IMR-90 (cell line): Measurements from ENCODE around the gene ALB. TPM values are rescaled to one million over a fixed set of nuclear protein-coding genes. Genes with fewer than 3 reads are reported as not detected.

Source experiments
- ATAC-seq: fragments of 200-7000 bp; cut with Tn5 transposase; 2 replicates; pipeline ENCODE4 v1.9.1; 2020; ENCODE audit warnings: low read depth, mild to moderate bottlenecking, moderate library complexity
- BruUV-seq: library from RNA; stranded (reverse); fragments of 400-500 nt; replicated peaks from 2 replicates; lab custom pipeline; 2021; lab: Mats Ljungman, UMichigan
- CTCF ChIA-PET: fragments of 300-600 bp; formaldehyde crosslinking; extraction: SDS; loops from one replicate; lab custom pipeline; 2021; ENCODE audit warnings: antibody characterized with exemption; lab: Yijun Ruan, JAX
- POLR2A ChIA-PET: fragments of 300-600 bp; sonication (Branson Sonifier 250); formaldehyde crosslinking; loops from one replicate; lab custom pipeline; 2022; ENCODE audit warnings: antibody characterized with exemption; ENCODE audit not compliant: unreplicated experiment; lab: Charles Lee
- DNase-seq: peaks from one replicate; pipeline ENCODE4 v3.0.0; 2013
- H2AFZ ChIP-seq: replicated peaks from 2 replicates; pipeline ENCODE3; 2013; ENCODE audit warnings: low read length, mild to moderate bottlenecking; ENCODE audit not compliant: poor library complexity
- H2AK5ac ChIP-seq: 2 replicates; pipeline ENCODE4 v1.6.1; 2013; ENCODE audit warnings: low read depth, low read length, inconsistent platforms
- H2AK9ac ChIP-seq: replicated peaks from 2 replicates; pipeline ENCODE3; 2013; ENCODE audit warnings: mild to moderate bottlenecking, low read depth, low read length, moderate library complexity; ENCODE audit not compliant: poor library complexity
- H2BK120ac ChIP-seq: 2 replicates; pipeline ENCODE4 v1.6.1; 2013; ENCODE audit warnings: low read depth, low read length, inconsistent platforms
- H2BK15ac ChIP-seq: 3 replicates; pipeline ENCODE4 v1.6.1; 2013; ENCODE audit warnings: low read depth, low read length, inconsistent platforms
- H2BK20ac ChIP-seq: 2 replicates; pipeline ENCODE4 v1.6.1; 2013; ENCODE audit warnings: low read depth, mild to moderate bottlenecking, inconsistent platforms, low read length, moderate library complexity
- H2BK5ac ChIP-seq: 2 replicates; pipeline ENCODE4 v1.6.1; 2013; ENCODE audit warnings: mild to moderate bottlenecking, low read depth, low read length, inconsistent platforms; ENCODE audit not compliant: poor library complexity, severe bottlenecking
- H3K14ac ChIP-seq: replicated peaks from 2 replicates; pipeline ENCODE4 v1.6.1; 2013; ENCODE audit warnings: low read depth, low read length, inconsistent platforms
- H3K18ac ChIP-seq: 2 replicates; pipeline ENCODE4 v1.6.1; 2013; ENCODE audit warnings: low read depth, low read length, control low read depth
- H3K23ac ChIP-seq: 2 replicates; pipeline ENCODE4 v1.6.1; 2013; ENCODE audit warnings: low read depth, low read length, inconsistent platforms
- H3K27ac ChIP-seq: 2 replicates; pipeline ENCODE4 v1.5.1; 2013; ENCODE audit warnings: mild to moderate bottlenecking, control low read depth, low read length; ENCODE audit not compliant: insufficient read depth
- H3K27me3 ChIP-seq: 2 replicates; pipeline ENCODE4 v1.6.1; 2013; ENCODE audit warnings: low read length; ENCODE audit not compliant: control insufficient read depth, insufficient read depth
- H3K36me3 ChIP-seq: 2 replicates; pipeline ENCODE4 v1.6.1; 2013; ENCODE audit warnings: low read length, mixed read lengths; ENCODE audit not compliant: control insufficient read depth, insufficient read depth
- H3K4ac ChIP-seq: 2 replicates; pipeline ENCODE4 v1.6.1; 2013; ENCODE audit warnings: low read depth, low read length, inconsistent platforms
- H3K4me1 ChIP-seq: 2 replicates; pipeline ENCODE4 v1.6.1; 2013; ENCODE audit warnings: low read length, mixed read lengths; ENCODE audit not compliant: control insufficient read depth, insufficient read depth
- H3K4me2 ChIP-seq: 2 replicates; pipeline ENCODE4 v1.6.1; 2013; ENCODE audit warnings: low read depth, mild to moderate bottlenecking, control low read depth, low read length, moderate library complexity
- H3K4me3 ChIP-seq: 2 replicates; pipeline ENCODE4 v1.5.1; 2013; ENCODE audit warnings: low read depth, mild to moderate bottlenecking, control low read depth, low read length, moderate library complexity; ENCODE audit not compliant: insufficient read depth
- H3K56ac ChIP-seq: 2 replicates; pipeline ENCODE4 v1.6.1; 2013; ENCODE audit warnings: low read length, inconsistent platforms; ENCODE audit not compliant: insufficient read depth; ENCODE audit errors: extremely low read depth
- H3K79me1 ChIP-seq, 2 experiments: 2 replicates each; pipeline ENCODE4 v1.6.1; 2013; ENCODE audit warnings: low read length in 2 of 2, inconsistent platforms in 1 of 2, low read depth in 1 of 2
- H3K9ac ChIP-seq: 2 replicates; pipeline ENCODE4 v1.6.1; 2013; ENCODE audit warnings: low read depth, low read length, control low read depth
- H3K9me1 ChIP-seq: 2 replicates; pipeline ENCODE4 v1.6.1; 2013; ENCODE audit warnings: low read length, inconsistent platforms; ENCODE audit not compliant: insufficient read depth
- H3K9me3 ChIP-seq: 2 replicates; pipeline ENCODE4 v1.6.1; 2013; ENCODE audit warnings: low read length; ENCODE audit not compliant: control insufficient read depth, insufficient read depth
- H4K20me1 ChIP-seq: 2 replicates; pipeline ENCODE4 v1.6.1; 2013; ENCODE audit warnings: low read length, inconsistent platforms; ENCODE audit not compliant: insufficient read depth
- H4K5ac ChIP-seq: 2 replicates; pipeline ENCODE4 v1.6.1; 2013; ENCODE audit warnings: mild to moderate bottlenecking, low read depth, low read length, control low read depth
- H4K8ac ChIP-seq, 2 experiments: 2 replicates each; pipeline ENCODE4 v1.6.1; 2013; ENCODE audit warnings: low read depth in 2 of 2, low read length in 2 of 2, control low read depth in 1 of 2, inconsistent platforms in 1 of 2
- H4K91ac ChIP-seq: 2 replicates; pipeline ENCODE4 v1.6.1; 2013; ENCODE audit warnings: low read depth, low read length, inconsistent platforms; ENCODE audit not compliant: insufficient read depth
- CHD1 ChIP-seq: IDR thresholded peaks from 2 replicates; pipeline ENCODE4 v1.6.1; 2012; ENCODE audit warnings: low read depth, low read length, improper control_type of control experiment
- FOS ChIP-seq: fragments of 150-350 bp; IDR thresholded peaks from 2 replicates; pipeline ENCODE4 v1.6.1; 2016; ENCODE audit warnings: low read depth, low read length
- MAFK ChIP-seq: IDR thresholded peaks from 2 replicates; pipeline ENCODE4 v1.6.1; 2012; ENCODE audit warnings: low read depth, low read length, improper control_type of control experiment
- MXI1 ChIP-seq: IDR thresholded peaks from 2 replicates; pipeline ENCODE4 v1.6.1; 2012; ENCODE audit warnings: low read depth, mild to moderate bottlenecking, low read length, moderate library complexity, borderline replicate concordance
- NFE2L2 ChIP-seq: fragments of 150-350 bp; IDR thresholded peaks from 2 replicates; pipeline ENCODE4 v1.6.1; 2016; ENCODE audit warnings: low read depth, mild to moderate bottlenecking, low read length
- RCOR1 ChIP-seq: IDR thresholded peaks from 2 replicates; pipeline ENCODE4 v1.6.1; 2012; ENCODE audit warnings: mild to moderate bottlenecking, low read length, improper control_type of control experiment; ENCODE audit not compliant: insufficient replicate concordance
- RFX5 ChIP-seq: IDR thresholded peaks from 2 replicates; pipeline ENCODE4 v1.8.0; 2012; ENCODE audit warnings: low read depth, mild to moderate bottlenecking, low read length, moderate library complexity
- dilution Hi-C: fragments of 300-500 bp; cut with HindIII; formaldehyde crosslinking; loops from one replicate; pipeline ENCODE4 v1.14.3; 2018; ENCODE audit warnings: low sequenced_read_pairs; ENCODE audit not compliant: unreplicated experiment
- in situ Hi-C: fragments of 300-500 bp; cut with MboI; formaldehyde crosslinking; loops from 3 replicates; pipeline ENCODE4 v1.14.3; 2019; ENCODE audit warnings: low sequenced_read_pairs, inconsistent platforms, mixed read lengths
- intact Hi-C: fragments of 100-400 bp; cut with micrococcal nuclease; formaldehyde crosslinking; loops from 2 replicates; pipeline ENCODE4 v1.10.0; 2022
- polyA plus RNA-seq, 3 experiments: library from polyadenylated mRNA; depleted of rRNA; stranded (reverse); fragments of >200 nt; gene quantifications; 2 replicates each; pipeline ENCODE4 v1.2.3, GENCODE V29; 2012; ENCODE audit warnings: low replicate concordance in 1 of 3
- total RNA-seq: library from RNA; depleted of rRNA; stranded (reverse); fragments of >200 nt; gene quantifications from 2 replicates; pipeline ENCODE4 v1.2.3, GENCODE V29; 2012

Gene ALB
- total and polyA plus RNA-seq, 2 of the 4 experiments (the other 2 are of a cell fraction): not detected

- ATAC-seq: no peak
- no peaks in the 10 kb centered on the region for H3K36me3 ChIP-seq
- no peak overlapping the region for H3K56ac ChIP-seq
- no peak overlapping the region for H3K4ac ChIP-seq
- no peaks in the 10 kb centered on the region for H4K20me1 ChIP-seq
- dilution Hi-C loops (no loop called here), intact Hi-C loops (no loop called here), in situ Hi-C loops (no loop called here)
- no peaks in the 10 kb centered on the region; the same call in 1 of the 2 replicates for H3K27me3 ChIP-seq
- H3K9me3 ChIP-seq: no peaks in the 10 kb centered on the region
- no peak overlapping the region for H4K8ac ChIP-seq
- H2AFZ ChIP-seq: no peak overlapping the region
- H3K9ac ChIP-seq: no peak overlapping the region
- BruUV-seq: no TSS peak
- POLR2A ChIA-PET: no interaction called here
- no peaks in the 10 kb centered on the region for H3K79me1 ChIP-seq
- no peak overlapping the region for H2BK15ac ChIP-seq
- no peak overlapping the region for H3K23ac ChIP-seq
- no peak overlapping the region for H3K14ac ChIP-seq
- no peaks in the 10 kb centered on the region for H3K4me1 ChIP-seq
- CTCF ChIA-PET: interaction anchor here (1.4 kb wide), 1 partner anchor 9 kb away, joined by 5 read pairs; no protein-coding TSS in a partner anchor
- no peaks in the 10 kb centered on the region for H3K9me1 ChIP-seq
- no peak overlapping the region for H3K4me2 ChIP-seq
- no peak overlapping the region for H3K18ac ChIP-seq
- H4K5ac ChIP-seq: no peak overlapping the region
- H3K27ac ChIP-seq: no peak overlapping the region
- no peak overlapping the region for H4K91ac ChIP-seq
- no peak for DNase-seq
- no peak overlapping the region for H3K4me3 ChIP-seq
- TF ChIP-seq NFE2L2: no peak
- no peak for TF ChIP-seq CHD1
- no peak for TF ChIP-seq FOS
- TF ChIP-seq RFX5: no peak
- TF ChIP-seq MXI1: no peak
- no peak for TF ChIP-seq MAFK
- no peak for TF ChIP-seq RCOR1
- H2BK20ac ChIP-seq: no peak overlapping the region
- no peak overlapping the region for H2BK120ac ChIP-seq
- H2AK9ac ChIP-seq: no peak overlapping the region
- no peak overlapping the region for H2AK5ac ChIP-seq
- no peak overlapping the region for H2BK5ac ChIP-seq
These were observed 33.5 kb downstream of the ALB start for GRCh38 chr4:73437558-73437956.
